HK-2 (cell line): ENCODE measurements around the gene DMRT2.
A peak's percentile ranks its signal among the peaks of the same experiment; 100 is the strongest.

Experiments
- DNase-seq: peaks from one replicate; pipeline ENCODE4 v3.0.0-alpha.2; 2018; ENCODE audit not compliant: unreplicated experiment

The DMRT2 gene

GRCh38 chr9:1050125-1050895 lies at the start of gene DMRT2:
DMRT2 (plus strand) TSS chr9:1050357; CDS start chr9:1051614, 1,257 bp downstream.
- DNase-seq: no peak

- no peak for DNase-seq
These were observed 48.3 kb upstream of the DMRT2 start for GRCh38 chr9:1001838-1002237.

- DNase-seq: no peak
These were observed 47.5 kb upstream of the DMRT2 start for GRCh38 chr9:1002678-1003077.

GRCh38 chr9:1005043-1005667 lies 45.0 kb upstream of the DMRT2 start:
- DNase-seq: peak; percentile 16

GRCh38 chr9:1007312-1007711 lies 42.8 kb upstream of the DMRT2 start:
- DNase-seq: no peak

GRCh38 chr9:1008216-1008615 lies 41.9 kb upstream of the DMRT2 start:
- DNase-seq: no peak

- peak; percentile 78 for DNase-seq
These were observed 41.0 kb upstream of the DMRT2 start for GRCh38 chr9:1009101-1009707.

- DNase-seq: no peak
These were observed 37.1 kb upstream of the DMRT2 start for GRCh38 chr9:1013021-1013420.

- no peak for DNase-seq
These were observed 35.9 kb upstream of the DMRT2 start for GRCh38 chr9:1014225-1014624.

GRCh38 chr9:1014640-1015039 lies 35.5 kb upstream of the DMRT2 start:
- no peak for DNase-seq

- no peak for DNase-seq
These were observed 32.0 kb upstream of the DMRT2 start for GRCh38 chr9:1018121-1018520.

GRCh38 chr9:1024112-1024511 lies 26.0 kb upstream of the DMRT2 start:
- DNase-seq: no peak

- no peak for DNase-seq
These were observed 25.0 kb upstream of the DMRT2 start for GRCh38 chr9:1025131-1025530.

- no peak for DNase-seq
These were observed 23.9 kb upstream of the DMRT2 start for GRCh38 chr9:1026219-1026618.

- no peak for DNase-seq
These were observed 21.5 kb upstream of the DMRT2 start for GRCh38 chr9:1028501-1029190.

- DNase-seq: no peak
These were observed 18.1 kb upstream of the DMRT2 start for GRCh38 chr9:1031951-1032601.

GRCh38 chr9:1034271-1034670 lies 15.9 kb upstream of the DMRT2 start:
- DNase-seq: no peak

- no peak for DNase-seq
These were observed 10.6 kb upstream of the DMRT2 start for GRCh38 chr9:1039589-1039988.

- no peak for DNase-seq
These were observed 7.7 kb upstream of the DMRT2 start for GRCh38 chr9:1042466-1042865.

- no peak for DNase-seq
These were observed 5.5 kb upstream of the DMRT2 start for GRCh38 chr9:1044643-1045042.

GRCh38 chr9:1046639-1047572 lies 3.3 kb upstream of the DMRT2 start:
- no peak for DNase-seq
